ENCODE data around the gene ASCL2. TPM values are rescaled to one million over a fixed set of nuclear protein-coding genes. Genes with fewer than 3 reads are reported as not detected.

ASCL2 gene
- total RNA-seq, 4 donors from 2014 or later, result 0.27 TPM; not detected in 3

DNA sequence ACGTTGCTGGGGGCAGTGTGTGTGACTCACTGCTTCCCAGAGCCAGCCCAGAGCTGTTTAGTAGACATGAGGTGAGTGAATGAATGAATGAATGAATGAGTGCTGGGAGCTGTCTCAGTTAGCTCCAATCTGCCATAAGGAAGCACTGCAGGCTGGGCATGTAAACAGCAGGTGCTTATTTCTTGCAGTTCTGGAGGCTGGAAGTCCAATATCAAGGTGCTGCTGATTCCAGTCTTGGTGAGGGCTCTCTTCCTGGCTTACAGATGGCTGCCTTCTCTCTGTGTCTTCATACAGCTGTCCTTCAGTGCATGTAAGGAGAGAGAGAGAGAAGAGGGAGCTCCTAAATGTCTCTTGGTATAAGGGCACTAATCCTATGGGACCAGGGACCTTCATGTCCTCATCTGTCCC is 27.2 kb upstream of the ASCL2 start:
- H3K36me3 ChIP-seq, result no peaks in the 10 kb centered on the region
- WGBS, 2 donors (ENCODE audit: low coverage in 1 of 2), result 56 to 71% methylated on average over 1 of the region's 1 CpG
- no peak overlapping the region for H3K4me3 ChIP-seq
- H3K9me3 ChIP-seq, result no peaks in the 10 kb centered on the region
- peaks cover 0 to 4% (median 0%) of the 10 kb centered on the region in 3 donors for H3K4me1 ChIP-seq
- ATAC-seq, result no peak
- TF ChIP-seq EP300 (IDR thresholded peaks at IDR 0.05), result no peak
- peaks cover 5% of the 10 kb centered on the region for H3K27me3 ChIP-seq
- H3K27ac ChIP-seq, result no peak overlapping the region

DNA sequence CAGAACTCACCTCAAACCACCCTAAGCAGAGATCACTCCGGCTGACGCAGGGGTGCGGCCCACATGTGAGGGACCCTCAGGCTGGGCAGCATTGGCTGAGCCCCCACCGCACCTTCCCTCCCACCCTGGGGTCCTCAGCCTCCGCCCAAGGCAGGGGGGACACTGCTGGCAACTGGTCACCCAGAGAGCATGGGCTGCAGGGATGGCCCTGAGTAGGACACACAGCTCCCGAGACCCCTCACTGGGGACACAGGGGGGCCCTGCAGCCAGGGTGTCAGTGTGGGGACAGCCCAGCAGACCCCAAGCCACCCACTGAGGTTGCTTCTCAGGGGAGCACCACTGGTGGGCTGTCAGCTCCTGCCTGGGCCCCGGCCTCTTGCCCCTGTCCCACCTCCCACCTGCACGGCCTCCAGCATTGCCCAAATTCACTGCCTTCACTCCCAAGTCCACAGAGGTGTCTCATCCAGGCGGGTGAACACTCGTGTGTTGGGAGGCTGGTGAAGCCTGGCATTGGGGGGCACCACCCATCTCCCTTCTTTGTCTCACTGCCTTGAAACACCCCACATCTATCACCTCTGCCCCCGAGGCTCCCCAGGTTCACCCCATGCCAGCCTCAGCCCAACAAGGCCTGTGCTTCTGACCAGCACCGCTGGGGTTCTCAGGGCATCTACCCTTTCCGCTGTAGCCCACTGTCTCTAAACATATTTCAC is 26.7 kb upstream of the ASCL2 start:
- no peaks in the 10 kb centered on the region for H3K4me1 ChIP-seq
- H3K4me3 ChIP-seq, result no peak overlapping the region
- WGBS, 2 donors (ENCODE audit: low coverage in 1 of 2), result 86 to 98% methylated on average over 4 to 9 of the region's 13 CpGs
- no peaks in the 10 kb centered on the region for H3K36me3 ChIP-seq
- peaks cover 5% of the 10 kb centered on the region for H3K27me3 ChIP-seq
- no peak for ATAC-seq
- no peak for TF ChIP-seq POLR2AphosphoS5 (IDR thresholded peaks at IDR 0.05)
- H3K9me3 ChIP-seq, result no peaks in the 10 kb centered on the region
- H3K27ac ChIP-seq, result no peak overlapping the region

DNA sequence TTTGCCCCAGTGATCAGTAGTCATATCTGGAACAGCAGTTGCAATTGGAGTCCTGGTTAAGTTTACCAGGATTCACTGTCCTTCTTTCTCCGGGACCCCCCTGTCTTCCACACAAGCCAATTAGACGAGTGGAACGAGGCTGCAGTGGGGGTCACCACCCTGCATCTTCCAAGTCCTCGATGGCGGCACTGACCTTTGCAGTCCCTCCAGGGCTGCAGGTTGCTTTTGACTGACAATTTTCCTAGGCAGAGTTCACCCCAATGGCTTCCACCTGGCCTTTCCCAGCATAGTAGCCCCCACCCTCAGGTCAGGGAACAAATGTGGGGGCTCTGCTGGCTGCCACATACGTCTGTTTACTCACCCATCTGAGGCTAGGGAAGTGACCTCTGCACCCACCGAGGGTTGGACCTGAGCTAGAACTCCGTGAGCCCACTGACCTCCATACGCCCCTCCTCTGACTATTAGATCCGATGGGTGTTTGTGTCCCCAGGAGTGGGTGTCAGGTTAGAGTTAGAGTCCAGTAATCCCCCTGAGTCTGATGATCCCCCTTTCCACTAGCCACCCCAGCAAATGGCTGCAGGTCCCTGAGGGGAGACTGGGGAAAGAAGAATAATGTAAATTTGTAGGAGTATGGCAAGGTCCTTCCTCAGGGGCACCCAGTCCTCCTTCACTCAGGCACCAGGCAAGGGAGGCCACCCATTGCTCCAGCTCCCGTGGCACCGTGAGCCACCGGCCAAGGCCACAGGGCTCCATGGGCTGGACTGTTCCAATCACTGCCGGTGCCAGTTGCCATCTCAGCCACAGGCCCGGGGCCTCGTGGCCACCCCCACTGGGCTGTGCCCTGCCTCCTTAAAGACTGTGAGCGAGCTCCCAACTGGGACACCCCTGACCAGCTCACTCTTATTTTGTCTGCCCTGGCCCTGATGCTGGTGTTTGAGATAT is 25.9 kb upstream of the ASCL2 start:
- 82 to 100% methylated on average over 1 to 5 of the region's 17 CpGs for WGBS, 2 donors (ENCODE audit: low coverage in 1 of 2)
- Histone ChIP-seq H3K4me3 (no peak overlapping the region), H3K4me1 (no peaks in the 10 kb centered on the region), H3K27ac (no peak overlapping the region), H3K9me3 (no peaks in the 10 kb centered on the region), H3K36me3 (no peaks in the 10 kb centered on the region), H3K27me3 (peaks cover 5% of the 10 kb centered on the region)
- TF ChIP-seq EP300 (IDR thresholded peaks at IDR 0.05) (no peak), CTCF (IDR thresholded peaks at IDR 0.05) (no peak), POLR2A (IDR thresholded peaks at IDR 0.05) (no peak), POLR2AphosphoS5 (IDR thresholded peaks at IDR 0.05) (no peak)
- no peak for ATAC-seq

- 86 to 94% methylated on average over 4 to 6 of the region's 8 CpGs for WGBS, 2 donors (ENCODE audit: low coverage in 1 of 2)
- ATAC-seq, result no peak
- Histone ChIP-seq H3K27ac (no peak overlapping the region), H3K4me1 (no peaks in the 10 kb centered on the region), H3K9me3 (no peaks in the 10 kb centered on the region), H3K27me3 (peaks cover 13% of the 10 kb centered on the region), H3K4me3 (no peak overlapping the region), H3K36me3 (no peaks in the 10 kb centered on the region)
- TF ChIP-seq CTCF (IDR thresholded peaks at IDR 0.05) (no peak), POLR2A (IDR thresholded peaks at IDR 0.05) (no peak), POLR2AphosphoS5 (IDR thresholded peaks at IDR 0.05) (no peak), EP300 (IDR thresholded peaks at IDR 0.05) (no peak)
Measured at GRCh38 chr11:2294926-2295290, 24.5 kb upstream of the ASCL2 start.

GRCh38 chr11:2293984-2294925 is 23.9 kb upstream of the ASCL2 start:
- no peaks in the 10 kb centered on the region for H3K36me3 ChIP-seq
- no peak overlapping the region for H3K4me3 ChIP-seq
- no peak for ATAC-seq
- H3K4me1 ChIP-seq, result no peaks in the 10 kb centered on the region
- H3K27me3 ChIP-seq, result peaks cover 19% of the 10 kb centered on the region
- 57% methylated on average over 5 of the region's 27 CpGs; no CpG with 5 or more reads in 1 of the 2 donors for WGBS, 2 donors (ENCODE audit: low coverage in 1 of 2)
- no peak overlapping the region for H3K27ac ChIP-seq
- H3K9me3 ChIP-seq, result no peaks in the 10 kb centered on the region
- TF ChIP-seq POLR2AphosphoS5 (IDR thresholded peaks at IDR 0.05) (no peak), EP300 (IDR thresholded peaks at IDR 0.05) (no peak), POLR2A (IDR thresholded peaks at IDR 0.05) (no peak), CTCF (IDR thresholded peaks at IDR 0.05) (no peak)
